Activated CD4-positive, alpha-beta T cell treated with anti-CD3 and anti-CD28 coated beads for 48 hours (primary cell): Measurements from ENCODE around the gene RAP1GAP2.
A peak's percentile ranks its signal among the peaks of the same experiment; 100 is the strongest.
"Not testable (repeated sequence)": the region's sequence is repeated elsewhere in the genome, so short reads cannot be mapped to it uniquely, and the experiment has no call there.

ENCODE experiments used
- DNase-seq: peaks from one replicate; pipeline ENCODE4 v3.0.0-alpha.2; 2020

The RAP1GAP2 gene

DNA sequence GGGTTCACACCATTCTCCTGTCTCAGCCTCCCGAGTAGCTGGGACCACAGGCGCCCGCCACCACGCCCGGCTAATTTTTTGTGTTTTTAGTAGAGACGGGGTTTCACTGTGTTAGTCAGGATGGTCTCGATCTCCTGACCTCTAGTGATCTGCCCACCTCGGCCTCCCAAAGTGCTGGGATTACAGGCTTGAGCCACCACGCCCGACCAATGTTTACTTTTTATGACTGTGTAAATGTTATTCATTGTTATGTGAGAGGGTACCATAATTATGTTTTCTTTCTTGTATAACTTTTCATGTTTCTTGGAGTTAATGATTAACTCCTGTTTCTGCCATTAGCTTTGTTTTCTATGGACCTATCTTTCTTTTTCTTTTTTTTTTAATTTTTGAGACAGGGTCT, 94.5 kb downstream of the RAP1GAP2 start:
- DNase-seq, result not testable (repeated sequence)

DNA sequence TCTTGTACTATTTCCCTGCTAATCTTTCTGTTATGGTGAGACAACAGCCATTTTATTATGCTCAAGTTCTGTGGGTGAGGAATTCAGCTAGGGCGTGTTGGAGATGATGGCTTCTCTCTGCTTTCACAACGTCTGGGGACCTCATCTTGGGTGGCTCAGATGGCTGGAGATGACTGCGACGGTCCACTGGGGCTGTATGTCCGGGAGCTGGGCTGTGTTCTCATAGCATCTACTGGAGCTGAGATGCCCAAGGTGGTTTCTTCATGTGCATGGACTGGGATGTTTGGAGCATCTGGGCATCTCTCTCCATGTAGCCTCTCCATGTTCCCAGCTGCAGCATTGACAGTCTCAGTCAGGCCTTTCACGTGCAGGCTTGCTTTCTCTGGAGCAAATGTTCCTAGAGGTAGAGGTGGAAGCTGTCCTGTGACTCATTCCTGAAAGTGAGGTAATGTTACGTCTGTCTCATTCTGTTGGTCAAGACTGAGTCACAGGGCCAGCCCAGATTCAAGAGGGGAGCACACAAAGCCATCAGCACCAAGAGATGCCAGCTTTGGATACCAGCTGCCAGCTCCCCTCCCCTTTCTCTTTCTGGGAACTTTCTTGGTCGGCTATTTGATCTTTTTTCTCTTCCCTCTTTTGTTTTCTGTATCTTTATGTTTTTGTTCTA, 96.2 kb downstream of the RAP1GAP2 start:
- peak; percentile 24 for DNase-seq

DNA sequence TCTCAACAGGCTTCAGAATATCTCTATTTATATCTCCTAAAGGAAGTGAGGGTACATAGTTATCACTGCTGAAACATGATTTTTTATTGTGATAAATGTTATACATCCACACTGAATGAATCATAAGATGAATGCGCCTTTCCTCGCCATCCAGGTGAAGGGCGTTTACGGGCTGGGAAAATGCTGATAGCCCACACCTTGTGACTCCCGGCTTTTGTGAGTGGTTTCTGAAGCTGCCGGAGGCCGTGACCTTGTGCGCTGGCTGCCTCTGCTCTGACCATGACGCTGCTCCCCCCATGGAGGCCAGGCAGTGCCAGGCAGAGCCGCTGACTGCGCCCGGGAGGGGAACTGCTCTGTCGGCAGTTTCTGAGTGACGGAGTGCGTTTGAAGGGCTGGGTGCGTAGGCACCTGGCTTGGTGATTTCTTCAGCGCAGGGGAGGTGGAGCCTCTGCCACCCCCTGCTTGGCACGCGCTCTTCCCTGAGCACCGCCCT, 97.2 kb downstream of the RAP1GAP2 start:
- no peak for DNase-seq

- DNase-seq, result no peak
Observed at GRCh38 chr17:2894782-2895181, 98.5 kb downstream of the RAP1GAP2 start.

DNA sequence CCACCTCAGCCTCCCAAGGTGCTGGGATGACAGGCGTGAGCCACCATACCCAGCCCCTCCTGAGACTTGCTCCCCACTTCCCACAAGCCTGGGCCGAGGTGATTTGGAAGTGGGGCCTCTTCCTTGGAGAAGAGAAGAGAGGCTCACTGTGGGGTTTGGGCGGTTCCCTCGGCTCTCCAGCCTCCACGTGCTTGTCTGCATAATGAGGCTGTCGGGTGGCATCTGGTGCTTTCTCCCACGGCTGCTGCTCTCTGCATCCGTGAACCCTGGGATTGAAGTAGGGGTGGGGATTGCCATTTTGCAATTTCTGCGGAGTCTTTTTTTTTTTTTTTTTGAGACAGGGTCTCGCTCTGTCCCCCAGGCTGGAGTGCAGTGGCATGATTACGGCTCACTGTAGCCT, 101.4 kb downstream of the RAP1GAP2 start:
- DNase-seq, result no peak

DNA sequence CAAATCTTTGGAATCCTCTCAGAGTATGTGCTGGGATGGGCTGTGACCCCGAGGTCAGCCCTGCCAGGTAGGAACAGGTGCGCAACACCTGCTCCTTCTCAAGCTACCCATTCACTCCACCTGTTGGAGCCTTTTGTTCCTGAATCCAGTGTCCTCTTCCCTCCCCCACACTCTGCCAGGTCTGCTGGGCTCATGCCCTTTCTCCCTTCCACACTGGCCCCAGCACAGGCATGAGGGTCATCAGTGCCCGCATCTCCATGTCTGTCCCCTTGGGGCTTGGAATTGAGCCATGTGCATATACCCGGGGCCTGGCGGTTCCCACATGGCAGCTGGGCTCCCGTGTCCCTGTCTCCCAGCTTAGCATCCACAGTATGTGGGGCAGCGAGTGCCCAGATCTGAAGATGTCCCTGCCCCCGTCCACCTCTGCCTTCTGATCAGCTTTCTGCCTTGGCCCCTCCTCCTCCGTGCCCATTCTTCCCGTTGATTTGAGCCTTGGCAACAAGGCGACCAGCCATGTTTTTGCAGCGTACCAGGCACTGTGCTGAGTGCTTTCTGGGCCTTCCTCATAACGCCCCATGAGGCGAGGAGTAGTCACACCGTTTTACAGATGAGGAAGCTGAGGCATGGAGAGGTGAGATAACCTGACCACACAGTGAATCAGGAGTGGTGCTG, 102.2 kb downstream of the RAP1GAP2 start:
- no peak for DNase-seq

DNA sequence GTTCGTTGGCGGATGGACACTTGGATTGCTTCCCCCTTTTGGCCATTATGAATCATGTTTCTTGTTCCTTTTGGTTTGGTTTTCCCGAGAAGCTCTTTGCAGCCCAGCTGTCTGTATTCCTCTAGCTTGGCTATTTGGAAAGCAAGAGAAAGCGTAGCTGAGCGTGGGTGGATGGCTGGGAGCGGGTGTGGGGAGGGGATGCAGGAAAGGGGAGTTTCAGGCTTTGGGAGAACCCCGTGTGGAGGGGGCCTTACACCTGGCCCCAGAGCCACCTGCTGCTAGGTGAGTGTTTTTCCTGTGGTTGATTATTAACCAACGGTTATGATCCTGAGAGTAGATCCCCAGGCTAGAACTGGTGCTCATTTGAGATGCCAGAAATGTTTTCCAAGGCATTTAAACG, 103.7 kb downstream of the RAP1GAP2 start:
- no peak for DNase-seq

GRCh38 chr17:2900842-2901241, 104.6 kb downstream of the RAP1GAP2 start:
- DNase-seq, result no peak

DNA sequence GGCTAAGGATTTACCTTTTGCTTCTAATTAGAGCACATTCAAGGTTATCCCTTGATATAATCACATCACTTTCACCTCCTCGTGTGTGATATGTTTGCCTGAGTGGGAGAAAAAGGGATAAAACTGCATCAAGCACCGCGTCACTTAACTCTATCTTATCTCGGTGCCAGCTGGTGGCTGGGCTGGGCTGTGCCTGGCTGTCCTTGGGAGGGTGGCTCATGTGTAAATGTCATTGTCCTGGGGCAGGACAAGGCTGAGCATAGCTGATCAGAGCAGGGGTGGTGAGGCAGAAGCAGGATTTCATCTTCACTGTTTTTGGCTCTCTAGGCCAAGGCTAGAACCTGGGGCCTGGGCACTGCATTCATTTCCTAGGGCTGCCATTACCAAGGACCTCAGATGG, 105.3 kb downstream of the RAP1GAP2 start:
- no peak for DNase-seq

- DNase-seq, result no peak
Observed at GRCh38 chr17:2902546-2902945, 106.3 kb downstream of the RAP1GAP2 start.

GRCh38 chr17:2903193-2903974, 107.1 kb downstream of the RAP1GAP2 start:
- DNase-seq, result no peak

DNA sequence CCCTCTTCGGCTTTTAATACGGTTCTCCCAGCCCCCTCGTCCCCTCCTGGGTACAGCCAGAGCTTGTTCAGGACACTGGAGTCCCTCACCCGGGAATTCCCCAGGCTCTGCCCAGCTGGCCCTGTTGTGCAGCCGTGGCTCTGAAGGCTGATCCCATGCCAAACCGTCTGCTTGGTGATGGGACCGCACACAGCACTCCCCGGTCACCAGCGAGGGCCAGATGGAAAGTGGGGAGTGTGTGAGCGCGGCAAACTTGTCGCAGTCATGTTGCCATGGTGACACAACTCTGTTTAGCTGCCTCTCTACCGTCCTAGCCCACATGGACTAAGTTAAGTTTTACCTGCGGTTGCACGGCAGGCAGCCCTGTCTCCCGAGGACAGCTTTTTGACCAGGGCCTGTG, 107.9 kb downstream of the RAP1GAP2 start:
- no peak for DNase-seq

DNA sequence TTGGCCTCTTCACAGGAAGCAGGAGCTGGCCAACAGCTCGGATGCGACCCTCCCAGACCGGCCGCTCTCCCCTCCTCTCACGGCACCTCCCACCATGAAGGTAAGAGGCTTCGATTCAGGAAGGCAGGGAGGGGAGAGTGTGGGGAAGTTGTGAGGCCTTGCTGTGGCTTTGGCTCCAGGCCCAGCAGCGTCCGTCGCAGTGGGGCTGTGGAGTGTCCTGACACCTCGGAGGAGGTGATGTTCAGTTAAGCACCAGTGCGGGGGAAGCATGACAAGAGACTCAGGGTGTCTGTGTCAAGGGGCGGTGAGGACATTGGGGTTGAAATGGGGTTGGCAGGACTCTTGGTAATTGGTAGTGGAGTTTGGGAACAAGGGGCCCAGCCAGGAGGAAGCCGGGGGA, 109.0 kb downstream of the RAP1GAP2 start:
- no peak for DNase-seq

- DNase-seq, result no peak
Observed at GRCh38 chr17:2905696-2906501, 109.7 kb downstream of the RAP1GAP2 start.

DNA sequence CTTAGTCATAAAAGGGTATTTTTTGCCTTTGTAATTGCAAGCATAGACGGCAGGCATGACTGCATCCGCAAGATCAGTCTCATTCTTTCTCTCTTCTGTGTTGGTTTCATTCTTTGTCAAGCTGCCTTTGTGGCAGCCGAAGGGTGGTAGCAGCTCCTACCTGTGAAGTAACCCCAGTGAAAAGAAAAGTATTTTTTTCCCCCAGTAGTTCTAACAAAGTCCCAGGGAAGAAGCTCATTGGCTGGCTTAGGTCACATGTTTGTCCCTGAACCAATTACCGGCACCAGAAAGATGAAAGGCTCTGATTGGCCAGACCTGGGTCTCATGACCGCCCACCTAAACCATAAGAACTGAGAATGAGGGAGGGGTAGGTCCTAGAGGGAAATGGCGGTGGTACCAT, 110.7 kb downstream of the RAP1GAP2 start:
- peak; percentile 76 for DNase-seq

DNA sequence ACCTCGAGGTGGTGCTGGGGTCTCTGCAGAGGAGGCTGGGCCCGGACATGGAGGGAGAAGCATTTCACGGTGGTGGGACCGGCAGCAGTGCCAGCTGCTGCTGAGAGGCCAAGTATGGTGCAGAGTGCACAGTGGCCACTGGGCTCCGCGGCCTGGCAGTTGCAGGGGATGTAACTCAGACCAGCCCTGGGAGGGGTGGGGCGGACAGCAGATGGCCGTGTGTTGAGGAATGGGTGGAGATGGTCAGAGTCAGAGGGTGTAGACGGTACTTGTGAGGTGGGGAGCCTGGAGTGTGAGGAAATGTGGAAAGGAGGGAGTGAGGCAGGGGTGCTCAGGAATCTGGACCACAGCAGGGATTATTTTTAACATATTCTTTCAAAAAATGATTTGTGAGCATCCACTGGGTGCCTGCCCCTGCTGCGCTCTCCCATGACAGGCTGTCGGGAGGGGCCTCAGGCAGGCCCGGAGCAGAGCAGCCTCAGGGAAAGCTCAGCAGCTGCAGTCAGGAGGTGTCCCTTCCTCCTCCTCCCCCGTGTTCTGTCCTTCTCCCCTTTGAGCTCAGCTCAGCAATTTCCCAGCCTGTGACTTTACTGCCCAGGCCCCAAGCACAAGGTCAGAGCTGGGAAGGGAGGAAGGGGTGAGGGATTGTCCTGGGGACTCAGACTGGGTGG, 113.1 kb downstream of the RAP1GAP2 start:
- no peak for DNase-seq

DNA sequence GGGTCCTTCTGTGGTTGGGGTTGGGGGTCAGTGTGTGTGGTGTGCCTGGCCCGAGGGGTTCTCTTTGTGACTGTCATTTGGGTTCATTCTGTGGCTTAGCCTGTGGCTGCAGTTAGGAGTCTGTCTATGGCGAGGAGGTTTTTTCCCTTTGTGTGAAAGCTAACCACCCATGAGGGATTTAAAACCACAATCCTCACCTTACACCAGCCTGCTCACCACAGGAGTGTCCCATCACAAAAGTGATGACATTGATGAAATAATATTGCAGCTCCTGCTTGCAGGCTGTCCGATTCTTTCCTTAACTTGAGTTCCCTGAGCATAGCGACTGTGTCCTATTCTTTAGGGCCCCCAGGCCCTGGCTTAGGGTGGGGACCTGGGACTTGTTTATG, 113.6 kb downstream of the RAP1GAP2 start:
- DNase-seq, result no peak

DNA sequence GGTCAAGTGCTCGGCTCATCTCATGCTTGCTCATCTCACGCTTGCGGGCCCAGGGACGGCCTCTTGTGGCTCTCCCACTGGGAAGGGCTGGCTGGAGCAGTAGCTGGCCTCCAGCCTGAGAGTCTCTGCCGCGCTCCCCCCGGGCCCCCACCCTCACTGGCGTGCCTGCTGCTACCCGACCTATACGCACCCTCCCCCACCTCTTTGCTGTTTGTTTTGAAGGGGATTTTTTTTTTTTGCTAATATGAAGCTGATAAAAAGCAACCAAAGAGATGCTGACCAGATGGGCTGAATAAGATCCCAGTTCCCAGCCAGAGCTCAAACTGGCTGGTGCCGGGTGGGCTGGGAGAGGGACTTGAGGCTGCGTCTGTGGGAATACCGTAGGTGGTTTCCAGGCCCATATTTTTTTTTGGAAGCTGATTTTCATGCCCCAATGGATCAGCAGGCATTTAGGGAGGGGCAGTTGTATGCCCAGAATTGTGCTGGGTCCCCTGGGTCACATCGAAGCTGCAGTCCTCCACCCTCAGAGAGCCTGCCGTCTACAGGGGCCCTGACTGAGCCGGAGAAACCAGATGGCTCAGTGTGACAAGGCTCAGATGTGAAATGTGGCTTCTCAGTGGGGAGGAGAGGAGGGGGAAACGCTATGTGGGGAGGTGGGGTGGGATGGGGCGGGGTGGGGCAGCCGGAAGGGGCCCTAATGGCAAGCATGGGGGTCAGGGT, 115.0 kb downstream of the RAP1GAP2 start:
- no peak for DNase-seq

GRCh38 chr17:2911755-2912111, 115.5 kb downstream of the RAP1GAP2 start:
- DNase-seq, result no peak

DNA sequence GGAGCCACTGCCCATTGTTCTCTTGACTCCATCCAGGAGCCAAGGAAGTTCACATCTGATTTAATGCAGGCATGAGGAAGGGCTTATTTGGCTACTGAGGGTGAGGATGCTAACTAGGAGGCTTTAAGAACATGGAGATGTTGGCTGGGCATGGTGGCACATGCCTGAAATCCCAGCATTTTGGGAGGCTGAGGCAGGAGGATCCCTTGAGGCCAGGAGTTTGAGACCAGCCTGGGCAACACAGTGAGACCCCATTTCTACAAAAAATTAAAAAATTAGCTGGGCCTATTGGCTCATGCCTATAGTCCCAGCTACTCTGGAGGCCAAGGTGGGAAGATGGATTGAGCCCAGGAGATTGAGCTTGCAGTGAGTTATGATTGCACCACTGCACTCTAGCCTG, 116.5 kb downstream of the RAP1GAP2 start:
- DNase-seq, result no peak

DNA sequence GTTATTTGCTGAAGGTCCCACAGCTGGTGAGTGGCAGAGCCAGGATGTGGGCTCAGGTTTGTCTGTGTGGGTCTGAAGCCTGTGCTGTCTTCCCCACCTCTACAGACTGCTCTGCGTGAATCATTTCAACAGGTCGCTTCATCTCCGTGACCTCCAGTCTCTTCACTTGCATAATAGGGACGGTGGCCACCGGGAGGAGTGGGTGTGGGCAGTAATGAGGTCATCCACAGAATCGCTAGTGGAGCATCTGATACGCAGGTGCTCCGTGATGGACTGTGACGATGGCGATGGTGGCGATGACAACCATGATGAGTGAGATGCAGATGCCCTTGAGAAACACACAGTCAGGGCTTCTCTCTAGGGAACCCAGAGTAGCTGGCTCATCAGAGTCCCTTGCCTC, 120.2 kb downstream of the RAP1GAP2 start:
- no peak for DNase-seq

GRCh38 chr17:2921443-2921842, 125.2 kb downstream of the RAP1GAP2 start:
- DNase-seq, result no peak
